ENCODE data around the gene DERA. TPM values are rescaled to one million over a fixed set of nuclear protein-coding genes. Genes with fewer than 3 reads are reported as not detected.

The DERA gene
- total RNA-seq, 1 donor from 2014 or later: 20.2 TPM

- no peak for TF ChIP-seq CTCF (IDR thresholded peaks at IDR 0.05; ENCODE audit: borderline replicate concordance)
- no peak overlapping the region for H3K27ac ChIP-seq (replicated peaks)
- no peaks in the 10 kb centered on the region for H3K9me3 ChIP-seq (replicated peaks)
- intact Hi-C loops (cut with micrococcal nuclease): no loop called here
- DNase-seq: no peak
- no peaks in the 10 kb centered on the region for H3K27me3 ChIP-seq (ENCODE audit: low read depth)
- peaks cover 27% of the 10 kb centered on the region for H3K36me3 ChIP-seq
- H3K4me1 ChIP-seq: no peaks in the 10 kb centered on the region
- no peak overlapping the region for H3K4me3 ChIP-seq
These were observed 60.1 kb downstream of the DERA start for GRCh38 chr12:15971211-15971610.

GRCh38 chr12:15972894-15973293 is 61.8 kb downstream of the DERA start:
- H3K4me3 ChIP-seq: no peak overlapping the region
- no peaks in the 10 kb centered on the region for H3K27me3 ChIP-seq (ENCODE audit: low read depth)
- H3K36me3 ChIP-seq: peaks cover 22% of the 10 kb centered on the region
- intact Hi-C loops (cut with micrococcal nuclease): no loop called here
- no peak for TF ChIP-seq CTCF (IDR thresholded peaks at IDR 0.05; ENCODE audit: borderline replicate concordance)
- no peaks in the 10 kb centered on the region for H3K9me3 ChIP-seq (replicated peaks)
- peaks cover 6% of the 10 kb centered on the region for H3K4me1 ChIP-seq
- no peak for DNase-seq
- no peak overlapping the region for H3K27ac ChIP-seq (replicated peaks)

GRCh38 chr12:15977999-15978951 is 67.1 kb downstream of the DERA start:
- peaks cover 6% of the 10 kb centered on the region for H3K36me3 ChIP-seq
- intact Hi-C loops (cut with micrococcal nuclease): no loop called here
- peaks cover 41% of the 10 kb centered on the region for H3K4me1 ChIP-seq
- no peak for DNase-seq
- H3K27me3 ChIP-seq (ENCODE audit: low read depth): no peaks in the 10 kb centered on the region
- no peak overlapping the region for H3K4me3 ChIP-seq
- no peaks in the 10 kb centered on the region for H3K9me3 ChIP-seq (replicated peaks)
- H3K27ac ChIP-seq (replicated peaks): peak overlapping the region; percentile 74
- no peak for TF ChIP-seq CTCF (IDR thresholded peaks at IDR 0.05; ENCODE audit: borderline replicate concordance)

- no peaks in the 10 kb centered on the region for H3K9me3 ChIP-seq (replicated peaks)
- intact Hi-C loops (cut with micrococcal nuclease): no loop called here
- peak overlapping the region; percentile 74 for H3K27ac ChIP-seq (replicated peaks)
- peak; percentile 54 for TF ChIP-seq CTCF (IDR thresholded peaks at IDR 0.05; ENCODE audit: borderline replicate concordance)
- no peaks in the 10 kb centered on the region for H3K27me3 ChIP-seq (ENCODE audit: low read depth)
- peaks cover 8% of the 10 kb centered on the region for H3K36me3 ChIP-seq
- peaks cover 52% of the 10 kb centered on the region for H3K4me1 ChIP-seq
- DNase-seq: no peak
- H3K4me3 ChIP-seq: no peak overlapping the region
These were observed 68.3 kb downstream of the DERA start for GRCh38 chr12:15979096-15980092.

- no peaks in the 10 kb centered on the region for H3K27me3 ChIP-seq (ENCODE audit: low read depth)
- H3K4me1 ChIP-seq: peaks cover 66% of the 10 kb centered on the region
- no peak overlapping the region for H3K4me3 ChIP-seq
- intact Hi-C loops (cut with micrococcal nuclease): no loop called here
- H3K27ac ChIP-seq (replicated peaks): no peak overlapping the region
- peaks cover 4% of the 10 kb centered on the region for H3K36me3 ChIP-seq
- no peak for TF ChIP-seq CTCF (IDR thresholded peaks at IDR 0.05; ENCODE audit: borderline replicate concordance)
- no peak for DNase-seq
- no peaks in the 10 kb centered on the region for H3K9me3 ChIP-seq (replicated peaks)
These were observed 70.9 kb downstream of the DERA start for GRCh38 chr12:15982071-15982470.
